Left lung (tissue), 10 donors: ENCODE data around the gene B3GAT3. TPM values are rescaled to one million over a fixed set of nuclear protein-coding genes. Genes with fewer than 3 reads are reported as not detected.

Experiments
- ATAC-seq: fragments of 200-7000 bp; cut with Tn5 transposase; one replicate; pipeline ENCODE4 v1.9.1; 2020; ENCODE audit warnings: moderate library complexity
- DNase-seq, 4 donors: peaks; one replicate each; pipeline ENCODE4 v3.0.0-alpha.2; 2013 to 2020
- H3K27ac ChIP-seq, 2 donors: fragments of 200-600 bp; sonication (generic) in 1 of 2; one replicate each; pipeline versions ENCODE4 v1.5.0 to v1.8.0; 2020 to 2021
- H3K27me3 ChIP-seq, 2 donors: fragments of 200-600 bp; sonication (generic) in 1 of 2; one replicate each; pipeline versions ENCODE4 v1.5.0 to v1.8.0; 2020 to 2021
- H3K36me3 ChIP-seq, 2 donors: fragments of 200-600 bp; sonication (generic) in 1 of 2; one replicate each; pipeline versions ENCODE4 v1.5.0 to v1.8.0; 2020 to 2021
- H3K4me1 ChIP-seq, 2 donors: fragments of 200-600 bp; one replicate each; pipeline ENCODE4 v1.8.0; 2021
- H3K4me3 ChIP-seq, 2 donors: fragments of 200-600 bp; sonication (generic) in 1 of 2; one replicate each; pipeline versions ENCODE4 v1.5.0 to v1.8.0; 2020 to 2021; ENCODE audit warnings: mild to moderate bottlenecking in 1 of 2
- H3K9me3 ChIP-seq, 2 donors: fragments of 200-600 bp; sonication (generic) in 1 of 2; one replicate each; pipeline versions ENCODE4 v1.5.0 to v1.8.0; 2020 to 2021
- intact Hi-C, 2 donors: fragments of 100-400 bp; cut with DNase I; formaldehyde crosslinking; loops; one replicate each; pipeline versions ENCODE4 v1.11.2 to v1.14.2; 2022
- polyA plus RNA-seq, 6 donors: library from polyadenylated mRNA; unstranded; fragments of 120-200 nt; gene quantifications; one replicate each; pipeline ENCODE4 v1.2.1, GENCODE V29; 2013; ENCODE audit not compliant: insufficient read length in 6 of 6
- total RNA-seq, 2 donors: library from RNA; stranded (reverse); fragmentation: NEBNext Ultra II Directional; extraction: Animal tissue kit (Norgen Biotek cat#: 25700); gene quantifications; one replicate each; pipeline ENCODE4 v1.2.1, GENCODE V29; 2021
- TF ChIP-seq, protein P1 (sequence below), 2 donors: fragments of 200-600 bp; sonication (generic) in 1 of 2; IDR thresholded peaks; one replicate each; pipeline versions ENCODE4 v1.5.0 to v1.8.0; 2021; ENCODE audit warnings: antibody characterized with exemption in 2 of 2
- donor health status: DM: no; HTN: yes; CAD: no.
- donor health status: DM: no; HTN: no; CAD: no.

The B3GAT3 gene
- total and polyA plus RNA-seq, 8 donors, result 19.0 to 46.2 (median 26.7) TPM

DNA sequence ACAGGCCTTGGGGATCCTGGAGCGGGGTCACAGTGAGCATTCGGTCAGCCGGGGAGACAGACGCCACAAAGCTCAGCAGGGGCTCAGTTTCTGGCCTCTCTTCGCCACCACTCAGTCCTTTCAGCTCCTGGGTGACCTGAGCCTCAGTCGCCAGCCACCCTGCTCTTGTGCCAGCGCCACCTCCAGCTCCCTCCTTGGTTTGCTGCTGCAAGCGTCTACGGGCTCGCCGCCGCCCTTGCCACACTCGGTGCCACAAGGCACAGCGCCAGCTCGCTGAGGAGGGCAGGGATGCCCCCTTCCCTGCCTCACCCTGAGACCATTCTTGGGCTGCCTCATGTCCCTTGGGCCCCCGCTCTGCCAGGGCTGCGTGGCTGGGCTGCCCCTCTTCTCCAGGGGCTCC is 46.6 kb downstream of the B3GAT3 start:
- intact Hi-C loops, result no loop called here
- peaks cover 18 to 63% of the 10 kb centered on the region in 2 donors for H3K4me1 ChIP-seq
- peak overlapping the region; percentile 47 to 68 for H3K4me3 ChIP-seq
- no peaks in the 10 kb centered on the region for H3K27me3 ChIP-seq
- peaks cover 5 to 64% of the 10 kb centered on the region in 2 donors for H3K36me3 ChIP-seq
- no peaks in the 10 kb centered on the region for H3K9me3 ChIP-seq
- no peak for ATAC-seq
- peak overlapping the region; percentile 88 to 95 for H3K27ac ChIP-seq
- TF ChIP-seq, protein P1, sequence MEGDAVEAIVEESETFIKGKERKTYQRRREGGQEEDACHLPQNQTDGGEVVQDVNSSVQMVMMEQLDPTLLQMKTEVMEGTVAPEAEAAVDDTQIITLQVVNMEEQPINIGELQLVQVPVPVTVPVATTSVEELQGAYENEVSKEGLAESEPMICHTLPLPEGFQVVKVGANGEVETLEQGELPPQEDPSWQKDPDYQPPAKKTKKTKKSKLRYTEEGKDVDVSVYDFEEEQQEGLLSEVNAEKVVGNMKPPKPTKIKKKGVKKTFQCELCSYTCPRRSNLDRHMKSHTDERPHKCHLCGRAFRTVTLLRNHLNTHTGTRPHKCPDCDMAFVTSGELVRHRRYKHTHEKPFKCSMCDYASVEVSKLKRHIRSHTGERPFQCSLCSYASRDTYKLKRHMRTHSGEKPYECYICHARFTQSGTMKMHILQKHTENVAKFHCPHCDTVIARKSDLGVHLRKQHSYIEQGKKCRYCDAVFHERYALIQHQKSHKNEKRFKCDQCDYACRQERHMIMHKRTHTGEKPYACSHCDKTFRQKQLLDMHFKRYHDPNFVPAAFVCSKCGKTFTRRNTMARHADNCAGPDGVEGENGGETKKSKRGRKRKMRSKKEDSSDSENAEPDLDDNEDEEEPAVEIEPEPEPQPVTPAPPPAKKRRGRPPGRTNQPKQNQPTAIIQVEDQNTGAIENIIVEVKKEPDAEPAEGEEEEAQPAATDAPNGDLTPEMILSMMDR (IDR thresholded peaks at IDR 0.05), result no peak
- DNase-seq, result no peak

DNA sequence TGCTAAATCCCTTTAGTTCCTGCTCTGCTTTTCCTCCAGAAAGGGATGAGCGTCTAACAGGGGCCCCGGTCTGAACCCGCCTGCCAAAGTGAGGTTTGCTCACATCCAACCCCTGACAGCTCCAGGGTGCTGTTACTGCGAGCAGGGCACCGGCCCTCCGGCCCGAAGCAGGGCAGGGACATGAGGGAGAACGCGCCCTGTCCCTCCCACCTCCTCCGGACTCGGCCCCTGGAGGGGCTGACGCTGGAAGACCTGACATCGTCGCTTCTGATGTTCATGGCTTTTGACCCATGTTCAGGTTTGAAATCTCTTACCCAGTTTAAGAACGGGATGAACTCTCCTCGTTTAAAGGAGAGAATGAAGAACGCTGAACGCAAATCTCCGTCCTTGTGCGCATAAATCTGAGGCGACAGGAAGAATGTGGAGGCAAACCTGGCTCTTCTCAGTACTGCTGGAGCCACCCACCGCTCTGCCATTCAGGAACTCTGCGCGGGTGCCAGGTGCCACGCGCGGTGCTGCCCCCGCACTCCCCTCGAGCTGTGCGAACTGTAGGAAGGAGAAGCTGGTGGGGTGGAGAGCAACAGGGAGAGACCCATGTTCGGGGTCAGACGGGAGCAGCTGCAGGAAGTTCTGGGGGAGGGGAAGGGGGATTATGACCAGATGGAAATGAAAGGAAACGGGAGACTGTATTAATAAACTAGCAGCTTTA is 47.3 kb downstream of the B3GAT3 start:
- peak; percentile 40 for ATAC-seq
- peaks cover 5 to 64% of the 10 kb centered on the region in 2 donors for H3K36me3 ChIP-seq
- peak in 1 of 4 donors; percentile 85 for DNase-seq
- H3K4me3 ChIP-seq, result peak overlapping the region; percentile 47 to 68
- peak overlapping the region; percentile 88 to 95 for H3K27ac ChIP-seq
- peaks cover 18 to 70% of the 10 kb centered on the region in 2 donors for H3K4me1 ChIP-seq
- intact Hi-C loops, result no loop called here
- H3K27me3 ChIP-seq, result no peaks in the 10 kb centered on the region
- TF ChIP-seq, protein P1 (IDR thresholded peaks at IDR 0.05), result no peak
- H3K9me3 ChIP-seq, result no peaks in the 10 kb centered on the region

DNA sequence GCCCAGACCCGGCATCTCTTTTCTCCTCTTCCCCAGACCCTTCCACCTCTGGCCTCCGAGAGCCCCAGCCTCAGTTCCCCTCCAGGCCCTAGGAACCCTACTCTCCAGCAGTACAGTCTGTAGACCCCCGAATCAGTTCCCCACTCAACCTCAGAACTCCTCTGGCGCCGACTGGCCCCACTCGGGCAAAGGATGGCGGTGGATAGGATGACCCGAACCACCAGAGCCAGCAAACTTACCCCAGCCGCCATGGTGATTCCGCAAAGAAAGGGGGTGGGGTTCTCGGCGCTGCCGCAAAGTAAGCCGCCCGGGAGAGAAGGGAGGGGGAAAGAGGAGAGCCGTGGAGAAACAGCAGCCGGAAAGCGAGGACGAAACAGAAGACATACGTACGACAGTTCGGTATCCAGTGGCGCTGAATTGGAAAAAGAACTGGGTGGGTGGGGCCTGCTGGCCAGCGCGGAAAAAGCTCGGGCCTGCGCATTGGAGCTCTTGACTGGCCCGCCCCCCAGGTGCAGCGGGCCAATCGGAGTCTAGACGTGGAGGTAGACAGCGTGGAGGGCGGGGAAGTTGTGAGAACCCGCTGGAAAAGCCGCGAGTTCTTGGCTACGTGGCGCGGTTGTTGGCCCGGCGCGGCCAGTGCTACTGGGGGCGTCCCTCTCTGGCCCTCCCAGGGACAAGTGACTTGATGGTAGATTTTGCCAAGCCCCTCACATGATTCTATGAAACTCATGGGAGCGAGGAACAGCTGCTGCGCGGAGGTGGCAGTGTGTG is 48.0 kb downstream of the B3GAT3 start, which contains the start of gene EEF1G:
Gene EEF1G, minus strand, starts transcription at position 300 of the 771 bp plus-strand sequence. Its CDS starts 49 bp downstream, at position 251.
- no peaks in the 10 kb centered on the region for H3K9me3 ChIP-seq
- H3K4me1 ChIP-seq, result peaks cover 18 to 76% of the 10 kb centered on the region in 2 donors
- peak within 1 kb of the TSS; percentile 68 to 77 for H3K4me3 ChIP-seq
- intact Hi-C loops, result no loop called here
- H3K27me3 ChIP-seq, result no peaks in the 10 kb centered on the region
- peaks cover 5 to 64% of the 10 kb centered on the region in 2 donors for H3K36me3 ChIP-seq
- DNase-seq (peak; percentile 98 to 100 (median 99)), ATAC-seq (peak; percentile 97)
- peak within 1 kb of the TSS; percentile 88 to 95 for H3K27ac ChIP-seq
- TF ChIP-seq, protein P1 (IDR thresholded peaks at IDR 0.05), result no peak

DNA sequence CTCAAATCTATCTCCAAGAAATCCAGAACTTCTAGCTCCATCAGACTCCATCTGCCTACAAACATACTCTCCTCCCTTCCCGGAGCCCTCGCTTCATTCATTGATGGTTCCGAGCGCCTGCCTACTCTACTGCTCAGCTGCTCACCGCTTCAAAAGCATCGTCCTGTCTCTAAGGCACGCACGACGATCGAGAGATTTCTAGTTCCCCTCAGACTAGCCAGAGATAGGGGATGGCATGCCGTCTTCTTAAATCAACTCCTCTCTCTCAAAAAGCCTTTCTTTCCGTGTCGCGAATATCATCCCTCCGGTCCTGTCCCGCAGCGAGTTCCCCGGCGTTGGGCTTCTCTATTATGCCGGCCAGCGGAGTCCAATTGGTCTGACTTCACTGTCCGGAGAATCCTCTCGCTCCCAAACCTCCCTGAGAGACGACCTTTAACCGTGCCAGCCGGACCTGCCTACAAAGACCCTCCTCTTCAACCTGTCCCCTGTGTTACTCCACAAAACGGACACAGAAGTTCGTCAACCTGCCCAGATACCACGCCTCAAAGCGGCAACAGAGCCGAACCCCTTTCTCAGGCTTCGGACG is 48.7 kb downstream of the B3GAT3 start:
- H3K4me3 ChIP-seq, result peak overlapping the region; percentile 68 to 77
- H3K27ac ChIP-seq, result peak overlapping the region; percentile 82 to 88
- peaks cover 5 to 64% of the 10 kb centered on the region in 2 donors for H3K36me3 ChIP-seq
- TF ChIP-seq, protein P1 (IDR thresholded peaks at IDR 0.05), result no peak
- DNase-seq (no peak), ATAC-seq (peak; percentile 4)
- no peaks in the 10 kb centered on the region for H3K9me3 ChIP-seq
- no peaks in the 10 kb centered on the region for H3K27me3 ChIP-seq
- intact Hi-C loops, result no loop called here
- peaks cover 18 to 76% of the 10 kb centered on the region in 2 donors for H3K4me1 ChIP-seq
